ENCODE results near the gene MRPS2. TPM values are rescaled to one million over a fixed set of nuclear protein-coding genes. Genes with fewer than 3 reads are reported as not detected.
A peak's percentile ranks its signal among the peaks of the same experiment; 100 is the strongest.

MRPS2 gene
- total RNA-seq, 4 donors from 2014 or later = 26.5 to 47.5 (median 33.1) TPM

- intact Hi-C loops (cut with DNase I) = no loop called here
- H3K4me1 ChIP-seq = peaks cover 6 to 18% of the 10 kb centered on the region in 2 donors
- WGBS, 2 donors = 1 to 7% methylated on average over 3 to 27 of the region's 76 CpGs
- peaks cover 14 to 15% of the 10 kb centered on the region in 2 donors for H3K36me3 ChIP-seq
- TF ChIP-seq CTCF (IDR thresholded peaks at IDR 0.05) (no peak), POLR2A (IDR thresholded peaks at IDR 0.05) (peak in 1 of 2 donors; percentile 27)
- H3K9me3 ChIP-seq = no peaks in the 10 kb centered on the region
- H3K4me3 ChIP-seq (replicated peaks in 1 of 3) = peak overlapping the region; percentile 30 to 70 (median 64)
- H3K27ac ChIP-seq = peak overlapping the region; percentile 27 to 71 (median 55)
- H3K27me3 ChIP-seq = no peaks in the 10 kb centered on the region
- peak; percentile 40 to 50 for DNase-seq
These were observed 20.2 kb upstream of the MRPS2 start for GRCh38 chr9:135480071-135480939.

- peaks cover 6 to 18% of the 10 kb centered on the region in 2 donors for H3K4me1 ChIP-seq
- intact Hi-C loops (cut with DNase I) = no loop called here
- DNase-seq = no peak
- H3K27me3 ChIP-seq = no peaks in the 10 kb centered on the region
- TF ChIP-seq CTCF (IDR thresholded peaks at IDR 0.05) = no peak
- no peak for TF ChIP-seq POLR2A (IDR thresholded peaks at IDR 0.05)
- 36 to 42% methylated on average over 10 to 11 of the region's 11 CpGs for WGBS, 2 donors
- no peaks in the 10 kb centered on the region for H3K9me3 ChIP-seq
- H3K36me3 ChIP-seq = peaks cover 20 to 21% of the 10 kb centered on the region in 2 donors
- peak overlapping the region in 1 of 3 donors; percentile 70 for H3K4me3 ChIP-seq (replicated peaks in 1 of 3)
- peak overlapping the region in 2 of 3 donors; percentile 27 to 71 for H3K27ac ChIP-seq
These were observed 19.6 kb upstream of the MRPS2 start for GRCh38 chr9:135480940-135481310.

- TF ChIP-seq CTCF (IDR thresholded peaks at IDR 0.05) = no peak
- no peak for TF ChIP-seq POLR2A (IDR thresholded peaks at IDR 0.05)
- no peak overlapping the region for H3K4me3 ChIP-seq (replicated peaks in 1 of 3)
- WGBS, 2 donors = 81% methylated on average over 8 of the region's 8 CpGs
- intact Hi-C loops (cut with DNase I) = no loop called here
- no peaks in the 10 kb centered on the region for H3K27me3 ChIP-seq
- DNase-seq = no peak
- H3K4me1 ChIP-seq = peaks cover 6 to 18% of the 10 kb centered on the region in 2 donors
- H3K36me3 ChIP-seq = peaks cover 24 to 33% of the 10 kb centered on the region in 2 donors
- no peaks in the 10 kb centered on the region for H3K9me3 ChIP-seq
- H3K27ac ChIP-seq = no peak overlapping the region
These were observed 18.3 kb upstream of the MRPS2 start for GRCh38 chr9:135482015-135482754.

GRCh38 chr9:135484460-135485277, 15.8 kb upstream of the MRPS2 start:
- no peak overlapping the region for H3K27ac ChIP-seq
- 95% methylated on average over 39 of the region's 47 CpGs for WGBS, 2 donors

More at GRCh38 chr9:135484460-135485277, 15.8 kb upstream of the MRPS2 start:
- intact Hi-C loops (cut with DNase I) = no loop called here
- DNase-seq = no peak
- no peaks in the 10 kb centered on the region for H3K9me3 ChIP-seq
- H3K4me1 ChIP-seq = peaks cover 6 to 9% of the 10 kb centered on the region in 2 donors
- no peaks in the 10 kb centered on the region for H3K27me3 ChIP-seq
- peaks cover 37 to 40% of the 10 kb centered on the region in 2 donors for H3K36me3 ChIP-seq
- H3K4me3 ChIP-seq (replicated peaks in 1 of 3) = no peak overlapping the region
- TF ChIP-seq CTCF (IDR thresholded peaks at IDR 0.05) (no peak), POLR2A (IDR thresholded peaks at IDR 0.05) (no peak)
